Cardiac muscle cell (in vitro differentiated cells and primary cell): Measurements from ENCODE around the gene RPS15. TPM values are rescaled to one million over a fixed set of nuclear protein-coding genes. Genes with fewer than 3 reads are reported as not detected.
"Not testable (repeated sequence)": the region's sequence is repeated elsewhere in the genome, so short reads cannot be mapped to it uniquely, and the experiment has no call there.

ENCODE experiments used
- DNase-seq, 2 donors: peaks; one replicate each; pipeline versions ENCODE4 v3.0.0 to v3.0.0-alpha.2; 2010 to 2017; ENCODE audit warnings: low read depth in 1 of 2, low spot score in 1 of 2
- H3K27ac ChIP-seq: fragments of 200-600 bp; sonication (generic); 2 replicates; pipeline ENCODE4 v1.5.1; 2016
- H3K27me3 ChIP-seq: fragments of 200-600 bp; sonication (generic); 2 replicates; pipeline ENCODE4 v1.6.0; 2016; ENCODE audit warnings: control low read depth
- H3K36me3 ChIP-seq: fragments of 200-600 bp; sonication (generic); 2 replicates; pipeline ENCODE4 v1.5.1; 2016; ENCODE audit warnings: control low read depth
- H3K4me1 ChIP-seq: fragments of 200-600 bp; sonication (generic); 2 replicates; pipeline ENCODE4 v1.8.1; 2017; ENCODE audit warnings: low read depth, mild to moderate bottlenecking, mixed run types
- H3K4me3 ChIP-seq: fragments of 200-600 bp; sonication (generic); 2 replicates; pipeline ENCODE4 v1.5.1; 2016; ENCODE audit warnings: mild to moderate bottlenecking
- H3K9me3 ChIP-seq: fragments of 200-600 bp; sonication (generic); 2 replicates; pipeline ENCODE4 v1.5.1; 2017; ENCODE audit warnings: low read depth, mild to moderate bottlenecking, control low read depth
- CTCF ChIP-seq: IDR thresholded peaks from 2 replicates; pipeline ENCODE4 v1.5.1; 2012; ENCODE audit warnings: low read depth, mild to moderate bottlenecking, low read length
- polyA plus RNA-seq: library from polyadenylated mRNA; unstranded; fragments of >200 nt; fragmentation: Nextera tagmentation; extraction: Ambion mirVana; gene quantifications from 2 replicates; pipeline ENCODE4 v1.2.1, GENCODE V29; 2016
- total RNA-seq: library from RNA; depleted of rRNA; stranded (reverse); fragments of >200 nt; gene quantifications from 2 replicates; pipeline ENCODE4 v1.2.3, GENCODE V29; 2016

Gene RPS15
- total and polyA plus RNA-seq, 2 experiments from 2014 or later: 1,129 to 6,817 TPM

DNA sequence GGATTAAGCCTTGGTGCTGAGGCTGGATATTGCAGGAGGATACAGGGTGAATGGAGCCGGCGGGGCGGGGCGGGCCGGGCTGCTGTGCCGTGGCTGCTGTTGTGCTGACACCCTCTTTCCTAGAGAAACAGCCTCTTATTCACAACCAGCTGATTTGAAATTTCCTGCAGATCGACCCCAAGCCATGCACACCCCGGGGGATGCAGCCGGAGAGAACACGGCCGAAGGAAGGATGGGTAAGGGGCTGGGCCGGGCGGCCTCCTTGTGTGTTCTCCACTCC, 19.8 kb upstream of the RPS15 start:
- no peak for TF ChIP-seq CTCF
- DNase-seq: no peak
- no peaks in the 10 kb centered on the region for H3K27me3 ChIP-seq
- no peaks in the 10 kb centered on the region for H3K9me3 ChIP-seq
- peaks cover 21% of the 10 kb centered on the region for H3K36me3 ChIP-seq
- H3K27ac ChIP-seq: peak overlapping the region; percentile 28
- H3K4me1 ChIP-seq: peaks cover 20% of the 10 kb centered on the region
- H3K4me3 ChIP-seq: no peak overlapping the region

GRCh38 chr19:1418951-1419738, 19.1 kb upstream of the RPS15 start:
- peaks cover 20% of the 10 kb centered on the region for H3K4me1 ChIP-seq
- H3K36me3 ChIP-seq: peaks cover 27% of the 10 kb centered on the region
- H3K27me3 ChIP-seq: no peaks in the 10 kb centered on the region
- no peak for TF ChIP-seq CTCF
- H3K4me3 ChIP-seq: no peak overlapping the region
- H3K9me3 ChIP-seq: no peaks in the 10 kb centered on the region
- no peak for DNase-seq
- no peak overlapping the region for H3K27ac ChIP-seq

- not testable (repeated sequence) for H3K27me3 ChIP-seq, H3K9me3 ChIP-seq, DNase-seq, H3K4me3 ChIP-seq, H3K27ac ChIP-seq
- Histone ChIP-seq H3K4me1 (peaks cover 17% of the 10 kb centered on the region), H3K36me3 (peaks cover 27% of the 10 kb centered on the region)
These were observed 18.1 kb upstream of the RPS15 start for GRCh38 chr19:1420085-1420484.

DNA sequence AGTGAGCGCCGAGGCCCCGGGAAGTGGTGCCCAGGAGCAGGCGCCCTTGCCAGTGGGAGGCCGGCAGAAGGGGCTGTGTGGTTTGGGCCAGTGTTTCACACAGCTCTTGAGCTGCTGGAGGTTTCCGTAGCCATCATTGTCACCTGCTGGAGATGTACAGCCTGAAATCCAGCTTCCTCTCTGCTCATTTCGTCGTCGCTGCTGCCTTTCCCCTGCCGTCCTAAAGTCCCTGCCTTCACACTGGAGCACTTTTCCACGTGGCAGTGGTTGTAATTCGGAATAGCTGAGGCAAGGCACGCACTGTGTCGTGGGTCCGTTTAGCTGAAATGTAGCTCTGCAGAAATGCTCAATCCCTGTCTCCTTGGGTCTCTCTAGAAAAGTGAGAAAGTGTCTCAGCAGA, 17.6 kb upstream of the RPS15 start:
- no peak overlapping the region for H3K27ac ChIP-seq
- H3K27me3 ChIP-seq: no peaks in the 10 kb centered on the region
- no peak for DNase-seq
- H3K36me3 ChIP-seq: peaks cover 27% of the 10 kb centered on the region
- H3K4me3 ChIP-seq: no peak overlapping the region
- TF ChIP-seq CTCF: no peak
- no peaks in the 10 kb centered on the region for H3K9me3 ChIP-seq
- peaks cover 12% of the 10 kb centered on the region for H3K4me1 ChIP-seq

GRCh38 chr19:1421218-1421957, 16.8 kb upstream of the RPS15 start:
- no peak overlapping the region for H3K27ac ChIP-seq
- no peak for TF ChIP-seq CTCF
- DNase-seq: no peak

DNA sequence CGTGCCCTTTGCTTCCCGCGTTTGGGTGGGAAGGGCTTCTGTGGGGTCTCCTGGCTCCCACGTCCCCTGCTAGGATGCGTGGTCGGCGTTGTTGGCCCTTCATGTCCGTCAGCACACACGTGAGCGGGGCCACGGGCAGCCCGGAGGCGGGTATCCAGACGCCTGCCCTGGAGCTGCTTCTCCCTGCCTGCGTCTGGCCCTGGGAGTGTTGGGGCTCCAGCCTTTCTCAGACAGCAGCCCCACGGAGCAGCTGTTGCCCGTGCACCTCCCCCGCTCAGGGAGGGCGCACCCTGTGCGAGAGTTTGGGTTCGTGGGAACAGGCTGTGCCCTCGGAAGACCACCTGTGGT, 16.3 kb upstream of the RPS15 start:
- H3K27ac ChIP-seq: peak overlapping the region; percentile 28
- peaks cover 27% of the 10 kb centered on the region for H3K36me3 ChIP-seq

More at GRCh38 chr19:1421218-1421957, 16.8 kb upstream of the RPS15 start:
- H3K4me3 ChIP-seq: no peak overlapping the region
- H3K36me3 ChIP-seq: peaks cover 27% of the 10 kb centered on the region
- H3K27me3 ChIP-seq: no peaks in the 10 kb centered on the region
- no peaks in the 10 kb centered on the region for H3K9me3 ChIP-seq
- H3K4me1 ChIP-seq: peaks cover 4% of the 10 kb centered on the region

More for the DNA sequence above, 16.3 kb upstream of the RPS15 start:
- H3K27me3 ChIP-seq: no peaks in the 10 kb centered on the region
- no peaks in the 10 kb centered on the region for H3K9me3 ChIP-seq
- peaks cover 4% of the 10 kb centered on the region for H3K4me1 ChIP-seq
- no peak for DNase-seq
- H3K4me3 ChIP-seq: no peak overlapping the region
- no peak for TF ChIP-seq CTCF
